Lower leg skin (tissue), 4 donors: ENCODE data around the gene FA2H. TPM values are rescaled to one million over a fixed set of nuclear protein-coding genes. Genes with fewer than 3 reads are reported as not detected.

Experiments
- DNase-seq, 2 donors: peaks; one replicate each; pipeline ENCODE4 v3.0.0-alpha.2; 2019; ENCODE audit warnings: low spot score in 2 of 2
- H3K4me3 ChIP-seq: fragments of 200-600 bp; sonication (generic); 2 replicates; pipeline ENCODE4 v1.5.1; 2017; ENCODE audit warnings: mild to moderate bottlenecking, low read depth; ENCODE audit not compliant: poor library complexity, severe bottlenecking
- CTCF ChIP-seq, 3 donors: fragments of 450-650 bp; IDR thresholded peaks; one replicate each; pipeline ENCODE4 v1.5.1; 2016; ENCODE audit warnings: antibody characterized with exemption in 3 of 3, mild to moderate bottlenecking in 3 of 3, moderate library complexity in 2 of 3
- POLR2A ChIP-seq, 2 donors: fragments of 450-650 bp; IDR thresholded peaks; one replicate each; pipeline ENCODE4 v1.6.1; 2016 to 2017; ENCODE audit warnings: antibody characterized with exemption in 2 of 2, mild to moderate bottlenecking in 1 of 2, moderate library complexity in 1 of 2
- WGBS, 2 donors: methylation state at CpG; one replicate each; pipeline ENCODE4 v1.1.5; 2018; 5-methylcytosine and 5-hydroxymethylcytosine counted together
- intact Hi-C: fragments of 100-400 bp; cut with DNase I; formaldehyde crosslinking; loops from one replicate; pipeline ENCODE4 v1.15.0; 2023; ENCODE audit warnings: low total_unique reads
- total RNA-seq, 4 donors: library from RNA; depleted of rRNA; stranded (reverse); fragments of >200 nt; gene quantifications; one replicate each; pipeline ENCODE4 v1.1.0, GENCODE V29; 2016

FA2H gene
- total RNA-seq, 4 donors from 2014 or later: 4.5 to 13.7 (median 7.7) TPM

- 63 to 70% methylated on average over 5 of the region's 5 CpGs for WGBS, 2 donors
- intact Hi-C loops: no loop called here
- DNase-seq: no peak
- H3K4me3 ChIP-seq: no peak overlapping the region
- TF ChIP-seq CTCF (IDR thresholded peaks at IDR 0.05) (no peak), POLR2A (IDR thresholded peaks at IDR 0.05) (no peak)
Measured at GRCh38 chr16:74775255-74775654, 635 bp upstream of the FA2H start.

GRCh38 chr16:74773446-74774222 lies 986 bp downstream of the FA2H start:
- no peak for TF ChIP-seq POLR2A (IDR thresholded peaks at IDR 0.05)
- no peak for TF ChIP-seq CTCF (IDR thresholded peaks at IDR 0.05)
- WGBS, 2 donors: 47 to 52% methylated on average over 14 of the region's 14 CpGs
- no peak for DNase-seq
- peak overlapping the region; percentile 13 for H3K4me3 ChIP-seq
- intact Hi-C loops: no loop called here

GRCh38 chr16:74771656-74772315 lies 2.8 kb downstream of the FA2H start:
- H3K4me3 ChIP-seq: no peak overlapping the region
- TF ChIP-seq CTCF (IDR thresholded peaks at IDR 0.05): no peak
- no peak for TF ChIP-seq POLR2A (IDR thresholded peaks at IDR 0.05)
- WGBS, 2 donors: 64 to 65% methylated on average over 11 of the region's 11 CpGs
- peak in 1 of 2 donors; percentile 79 for DNase-seq
- intact Hi-C loops: no loop called here

GRCh38 chr16:74770831-74771526 lies 3.6 kb downstream of the FA2H start:
- peak in 1 of 2 donors; percentile 78 for DNase-seq
- TF ChIP-seq POLR2A (IDR thresholded peaks at IDR 0.05): no peak
- TF ChIP-seq CTCF (IDR thresholded peaks at IDR 0.05): no peak
- WGBS, 2 donors: 75 to 79% methylated on average over 13 of the region's 13 CpGs
- intact Hi-C loops: no loop called here
- no peak overlapping the region for H3K4me3 ChIP-seq

- TF ChIP-seq POLR2A (IDR thresholded peaks at IDR 0.05): no peak
- TF ChIP-seq CTCF (IDR thresholded peaks at IDR 0.05): no peak
- intact Hi-C loops: no loop called here
- 69 to 77% methylated on average over 10 of the region's 10 CpGs for WGBS, 2 donors
- peak in 1 of 2 donors; percentile 73 for DNase-seq
- no peak overlapping the region for H3K4me3 ChIP-seq
Measured at GRCh38 chr16:74769586-74770190, 4.9 kb downstream of the FA2H start.
